Adrenal gland (tissue), 12 donors: Measurements from ENCODE around the gene SFTPA1. TPM values are rescaled to one million over a fixed set of nuclear protein-coding genes. Genes with fewer than 3 reads are reported as not detected.

Experiments used
- polyA plus RNA-seq, 3 donors: library from polyadenylated mRNA; stranded (reverse); fragments of 200-250 nt in 2 of 3; fragments of 350-450 nt in 1 of 3; fragmentation: Illumina TruSeq in 1 of 3; extraction: RNeasy Lipid Tissue Mini Kit (QIAGEN cat#74804) in 1 of 3; gene quantifications; one replicate each; pipeline ENCODE4 v1.2.3, GENCODE V29; 2013 to 2014
- total RNA-seq, 9 donors: library from RNA; depleted of rRNA in 4 of 9; stranded (reverse); fragments of >200 nt in 4 of 9; fragments of 120-200 nt in 1 of 9; fragmentation: NEBNext Ultra II Directional in 1 of 9; extraction: Animal tissue kit (Norgen Biotek cat#: 25700) in 1 of 9; gene quantifications; one replicate each; pipeline versions ENCODE4 v1.1.0 to v1.2.4, GENCODE V29; 2013 to 2023
- donor health status: healthy with polysubstance abuse.
- donor health status: Bipolar disorder and iron deficiency.
- donor health status: DM: yes; HTN: yes; CAD: no.
- donor health status: DM: no; HTN: no; CAD: no.
- donor health status: DM: no; HTN: no; CAD: no.
- donor health status: DM: yes; HTN: yes; CAD: no.

The SFTPA1 gene
- total and polyA plus RNA-seq, 12 donors: 0.09 to 11.2 (median 0.84) TPM; not detected in 7

Other genes with a start within 250 kb of the SFTPA1 start
- gene ZCCHC24, start 165.3 kb upstream of the SFTPA1 start, total RNA-seq: 10 to 100 TPM in 8 of 9 donors, 1 to 10 TPM in 1; 5.8 to 49.0 (median 27.6) TPM
- 10 to 100 TPM in 2 of 3 donors, 1 to 10 TPM in 1; 8.7 to 19.9 (median 12.9) TPM for gene ZCCHC24, start 165.3 kb upstream of the SFTPA1 start, polyA plus RNA-seq
- gene EIF5AL1, start 98.4 kb upstream of the SFTPA1 start, total RNA-seq: under 1 TPM in 6 of 9 donors, not detected in 3; 0.10 to 0.57 (median 0.35) TPM
- gene EIF5AL1, start 98.4 kb upstream of the SFTPA1 start, polyA plus RNA-seq: 1 to 10 TPM in 1 of 3 donors, under 1 TPM in 2; 0.88 to 1.9 (median 0.91) TPM
- 10 to 100 TPM in 1 of 9 donors, 1 to 10 TPM in 1, under 1 TPM in 2, not detected in 5; 0.06 to 10.1 (median 4.5) TPM for gene SFTPA2, start 50.5 kb upstream of the SFTPA1 start, total RNA-seq
- gene SFTPA2, start 50.5 kb upstream of the SFTPA1 start, polyA plus RNA-seq: under 1 TPM in 2 of 3 donors, not detected in 1; 0.15 to 0.77 TPM
- 1 to 10 TPM in 3 of 9 donors, under 1 TPM in 5, not detected in 1; 0.28 to 1.2 (median 0.76) TPM for gene NUTM2B, start 92.3 kb downstream of the SFTPA1 start, total RNA-seq
- gene NUTM2B, start 92.3 kb downstream of the SFTPA1 start, polyA plus RNA-seq: 10 to 100 TPM in 1 of 3 donors, under 1 TPM in 2; 0.22 to 11.8 (median 0.54) TPM
- gene NUTM2E, start 215.8 kb downstream of the SFTPA1 start, total RNA-seq: under 1 TPM in 2 of 9 donors, not detected in 7; 0.11 to 0.12 TPM
- gene NUTM2E, start 215.8 kb downstream of the SFTPA1 start, polyA plus RNA-seq: under 1 TPM in 1 of 3 donors, not detected in 2; 0.30 TPM